Kasumi-1 (cell line): ENCODE results near the gene RGS17.

ENCODE experiments used
- DNase-seq, 2 experiments: peaks; one replicate each; lab custom pipeline; 2025; lab: John Stamatoyannopoulos, UW

The RGS17 gene

DNA sequence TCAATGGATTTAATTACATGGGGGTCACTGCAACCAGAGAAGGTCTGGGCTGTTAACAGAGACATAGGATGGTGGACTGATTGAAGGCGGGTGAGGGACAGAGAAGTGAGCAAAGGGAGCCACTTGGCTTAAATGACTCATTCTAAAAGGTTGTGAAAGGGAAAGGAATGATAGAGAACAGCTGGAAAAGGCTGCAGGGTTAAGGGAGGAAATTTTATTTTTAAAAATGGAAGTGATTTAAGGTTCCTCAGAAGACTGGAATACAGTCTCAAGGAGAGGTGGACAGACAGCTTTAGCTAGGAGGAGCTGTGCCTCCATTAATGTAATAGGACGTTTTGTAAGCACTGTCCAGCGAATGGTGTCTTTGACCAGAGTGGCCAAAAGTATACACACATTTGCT is 46.7 kb downstream of the RGS17 start:
- no peak for DNase-seq

DNA sequence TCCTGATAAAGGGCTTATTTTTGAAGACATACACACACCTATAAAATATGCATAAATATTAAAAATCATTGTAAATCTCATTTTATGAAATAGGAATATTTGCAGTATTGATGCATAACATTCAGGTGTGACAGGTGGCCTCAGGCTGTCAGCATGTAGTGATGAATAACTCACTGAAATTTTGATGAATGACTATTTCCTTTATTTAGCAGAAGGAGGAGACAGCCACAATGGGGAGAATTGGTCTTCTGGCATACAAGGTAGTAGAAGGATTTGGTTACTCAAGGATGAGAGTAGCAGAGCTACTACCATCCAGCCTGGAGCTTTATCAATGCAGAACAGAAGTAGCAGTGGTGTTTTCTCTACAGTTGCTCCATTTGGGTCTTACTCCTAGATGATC is 47.2 kb downstream of the RGS17 start:
- DNase-seq: no peak

DNA sequence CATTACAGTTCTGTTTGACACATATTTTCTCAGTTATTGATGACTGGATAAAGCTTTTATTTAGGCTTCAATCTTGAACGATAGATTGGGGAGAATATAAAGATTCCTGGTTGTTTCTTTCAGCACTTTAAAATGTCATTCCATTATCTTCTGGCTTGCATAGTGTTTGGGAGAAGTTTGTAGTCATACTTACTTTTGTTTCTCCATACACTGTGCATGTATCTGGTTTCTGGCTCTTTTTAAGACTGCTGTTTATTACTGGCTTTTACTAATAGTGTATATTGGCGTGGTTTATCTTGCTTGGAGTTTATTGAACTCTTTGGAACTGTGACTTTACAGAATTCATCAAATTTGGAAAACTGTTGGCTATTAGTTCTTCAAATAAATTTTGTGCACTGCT is 49.2 kb downstream of the RGS17 start:
- no peak for DNase-seq

GRCh38 chr6:153076431-153076830 is 54.7 kb downstream of the RGS17 start:
- no peak for DNase-seq

- DNase-seq: no peak
Observed at GRCh38 chr6:153074761-153075160, 56.3 kb downstream of the RGS17 start.

DNA sequence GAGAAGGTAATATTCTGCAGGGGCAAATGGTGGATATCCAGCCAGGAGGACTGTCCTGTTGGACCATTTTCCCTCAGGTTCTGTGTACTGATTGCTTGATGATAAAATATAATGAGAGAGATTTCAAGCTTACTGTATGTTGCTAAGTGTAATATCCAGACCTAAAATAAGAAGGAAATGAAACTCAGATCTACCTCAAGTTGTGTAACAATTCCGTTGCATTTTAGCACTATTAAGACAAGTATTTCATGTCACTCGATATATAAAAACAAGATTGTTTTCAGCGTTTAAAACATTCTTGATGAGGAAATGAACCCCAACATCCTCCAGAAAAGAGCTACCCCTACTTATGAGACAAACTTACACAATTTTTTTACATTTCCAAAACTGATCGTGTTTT is 57.2 kb downstream of the RGS17 start:
- no peak for DNase-seq

GRCh38 chr6:153070756-153071155 is 60.3 kb downstream of the RGS17 start:
- DNase-seq: no peak

DNA sequence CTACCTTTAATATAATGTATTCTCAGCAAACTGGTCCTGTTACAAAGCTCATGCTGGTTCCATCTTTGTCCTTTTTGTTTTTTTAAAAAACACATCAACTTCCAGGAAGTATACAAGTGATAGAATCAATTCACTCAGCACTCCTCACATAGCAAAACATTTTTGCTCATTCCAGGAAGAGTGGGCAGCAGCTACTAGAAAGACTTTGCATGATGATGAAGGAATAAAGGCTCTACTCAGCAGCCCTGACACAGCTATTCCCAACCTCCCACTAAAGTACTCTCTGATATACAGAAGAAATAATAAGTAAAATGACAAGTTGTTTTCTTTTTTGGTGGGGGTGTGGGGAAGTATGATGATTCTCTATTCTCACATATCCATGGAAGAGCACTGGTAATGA is 61.2 kb downstream of the RGS17 start:
- no peak for DNase-seq

GRCh38 chr6:153065222-153065621 is 65.9 kb downstream of the RGS17 start:
- no peak for DNase-seq

GRCh38 chr6:153063936-153064335 is 67.1 kb downstream of the RGS17 start:
- no peak for DNase-seq

DNA sequence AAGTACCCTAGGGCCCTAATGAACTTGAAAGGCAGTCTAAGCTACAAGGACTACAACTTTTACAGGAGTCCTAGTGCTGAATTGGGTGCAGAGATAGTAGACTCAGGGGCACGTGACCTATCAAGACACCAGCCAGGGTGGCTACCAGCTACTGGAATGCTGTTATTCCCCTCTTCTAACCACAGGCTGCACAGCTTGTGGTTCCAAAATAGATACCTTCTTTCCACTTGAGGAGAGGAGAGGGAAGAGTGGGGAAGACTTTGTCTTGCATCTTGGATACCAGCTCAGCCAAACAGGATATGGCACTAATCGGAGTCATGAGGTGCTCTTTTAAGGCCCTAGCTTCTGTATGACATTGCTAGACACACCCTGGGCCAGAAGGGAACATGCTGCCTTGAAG is 68.6 kb downstream of the RGS17 start:
- no peak for DNase-seq

DNA sequence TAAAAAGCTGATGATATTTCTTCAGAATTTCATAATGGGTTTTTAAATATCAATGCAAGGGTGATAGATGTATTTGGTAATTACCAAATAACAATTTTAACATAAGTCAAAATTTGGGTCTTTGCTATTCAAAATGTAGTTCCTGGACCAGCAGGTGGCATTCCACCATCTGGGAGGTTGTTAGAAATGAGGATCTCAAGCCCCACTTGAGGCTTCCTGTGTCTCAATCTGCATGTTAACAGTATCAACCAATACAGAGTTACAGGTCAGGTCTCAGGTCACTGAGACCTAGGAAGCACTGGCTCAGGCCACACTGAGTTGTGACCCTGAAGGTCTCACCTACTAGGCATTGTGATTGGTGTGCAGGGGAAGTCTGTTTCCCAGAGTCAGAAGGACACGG is 71.3 kb downstream of the RGS17 start:
- DNase-seq: no peak

- DNase-seq: no peak
Observed at GRCh38 chr6:153059311-153059710, 71.8 kb downstream of the RGS17 start.

GRCh38 chr6:153058909-153059308 is 72.2 kb downstream of the RGS17 start:
- no peak for DNase-seq

DNA sequence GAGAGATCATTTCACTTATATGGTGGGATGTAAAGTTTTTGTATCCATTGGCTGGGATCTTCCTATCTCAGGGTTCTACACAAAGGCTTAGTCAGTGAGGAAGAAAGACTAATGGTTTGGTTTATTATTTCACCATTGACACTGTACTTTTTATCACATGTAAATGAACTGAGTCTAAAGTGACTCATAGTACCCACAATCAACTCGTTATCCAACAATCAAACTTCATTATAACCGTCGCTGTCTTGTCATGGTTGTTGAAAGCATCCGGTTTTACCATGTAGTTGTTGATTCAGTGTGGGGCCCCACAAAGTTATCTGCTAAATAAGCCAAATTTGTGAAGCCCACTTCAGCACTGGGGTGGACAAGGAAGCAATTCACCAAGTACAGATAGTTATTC is 72.8 kb downstream of the RGS17 start:
- DNase-seq: no peak

GRCh38 chr6:153056308-153056707 is 74.8 kb downstream of the RGS17 start:
- no peak for DNase-seq

- no peak for DNase-seq
Observed at GRCh38 chr6:153051801-153052200, 79.3 kb downstream of the RGS17 start.

GRCh38 chr6:153048631-153049030 is 82.5 kb downstream of the RGS17 start:
- no peak for DNase-seq

DNA sequence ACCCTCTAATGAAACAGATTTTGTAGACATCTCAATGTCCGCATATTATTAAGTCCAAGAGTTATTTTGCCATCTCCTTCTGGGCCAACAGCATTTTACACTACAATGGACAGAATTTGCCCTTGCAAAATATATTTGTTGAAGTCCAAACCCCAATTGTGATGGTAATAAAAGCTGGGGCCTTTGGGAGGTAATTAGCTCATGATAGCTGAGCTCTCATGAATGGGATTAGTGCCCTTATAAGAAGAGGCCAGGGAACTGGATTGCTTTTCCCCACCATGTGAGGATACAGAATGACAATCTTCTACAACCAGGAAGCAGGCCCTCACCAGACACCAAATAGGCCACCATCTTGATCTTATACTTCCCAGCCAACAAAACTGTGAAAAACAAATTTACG is 83.7 kb downstream of the RGS17 start:
- DNase-seq: no peak

DNA sequence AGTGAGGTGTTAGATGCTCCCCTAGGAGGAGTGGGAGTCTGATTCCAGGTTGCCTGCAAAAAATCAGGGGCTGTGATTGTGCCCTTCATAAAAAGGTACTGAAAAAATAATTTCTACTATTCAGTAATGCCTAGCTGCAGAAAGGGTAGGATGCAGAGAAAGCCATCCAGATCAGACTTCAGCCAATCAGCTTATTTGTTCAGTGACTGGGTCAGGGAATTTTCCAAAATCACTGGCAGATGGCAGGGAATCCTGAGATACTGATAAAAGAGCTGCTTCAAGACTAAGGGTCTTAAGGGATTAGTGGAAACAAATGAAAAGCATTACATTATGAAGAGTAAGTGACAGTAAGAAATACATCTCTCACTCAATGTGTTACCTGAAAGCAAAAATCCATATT is 85.8 kb downstream of the RGS17 start:
- no peak for DNase-seq

GRCh38 chr6:153044295-153044694 is 86.8 kb downstream of the RGS17 start:
- no peak for DNase-seq

- DNase-seq: no peak
Observed at GRCh38 chr6:153043719-153044118, 87.4 kb downstream of the RGS17 start.

- no peak for DNase-seq
Observed at GRCh38 chr6:153038378-153039057, 92.6 kb downstream of the RGS17 start.

- DNase-seq: no peak
Observed at GRCh38 chr6:153034139-153034538, 96.9 kb downstream of the RGS17 start.
